HepG2 (cell line): ENCODE measurements around the gene PPP3CB. TPM values are rescaled to one million over a fixed set of nuclear protein-coding genes. Genes with fewer than 3 reads are reported as not detected.

ENCODE experiments used
- ATAC-seq: fragments of 200-7000 bp; cut with Tn5 transposase; 3 replicates; pipeline ENCODE4 v1.9.1; 2020; ENCODE audit warnings: mild to moderate bottlenecking, moderate library complexity
- BruUV-seq: library from RNA; stranded (reverse); fragments of 400-500 nt; replicated peaks from 2 replicates; lab custom pipeline; 2021; lab: Mats Ljungman, UMichigan
- CTCF ChIA-PET: fragments of 300-600 bp; formaldehyde crosslinking; extraction: SDS; loops from one replicate; lab custom pipeline; 2021; ENCODE audit warnings: low total read pairs, inconsistent platforms, low intra/inter-chr PET ratio; lab: Yijun Ruan, JAX
- POLR2A ChIA-PET: fragments of 350-600 bp; sonication (Branson Sonifier 250); formaldehyde crosslinking; loops from one replicate; lab custom pipeline; 2020; ENCODE audit warnings: antibody characterized with exemption, inconsistent platforms; lab: Yijun Ruan, JAX
- DNase-seq: peaks from one replicate; pipeline ENCODE4 v3.0.0-alpha.2; 2015; ENCODE audit warnings: low spot score
- FAIRE-seq: peaks from 3 replicates; lab custom pipeline; 2011; peaks lifted over from hg19 to GRCh38; lab: Jason Lieb, UNC
- H2AFZ ChIP-seq: one replicate; pipeline ENCODE4 v1.6.1; 2011; ENCODE audit warnings: low read length, inconsistent platforms
- H3K27ac ChIP-seq: fragments of 300-600 bp; 3 replicates; pipeline ENCODE4 v1.8.0; 2011; ENCODE audit warnings: mixed run types, mild to moderate bottlenecking, mixed read lengths, low read length, inconsistent platforms; ENCODE audit not compliant: insufficient read depth; ENCODE audit errors: extremely low read length
- H3K27me3 ChIP-seq, 2 experiments: fragments of 200-600 bp in 1 of 2; 2 replicates in 1 of 2; 3 replicates in 1 of 2; pipeline versions ENCODE4 v1.6.0 to v1.8.0; 2011; ENCODE audit warnings: low read length in 2 of 2, mild to moderate bottlenecking in 2 of 2, moderate library complexity in 2 of 2, inconsistent platforms in 1 of 2; ENCODE audit not compliant: insufficient read depth in 2 of 2, control insufficient read depth in 1 of 2
- H3K36me3 ChIP-seq, 2 experiments: fragments of 200-600 bp in 1 of 2; replicated peaks in 1 of 2; 2 replicates in 1 of 2; 3 replicates in 1 of 2; pipeline versions ENCODE4 v1.5.1 to v1.8.0; 2011; ENCODE audit warnings: low read length in 2 of 2, inconsistent platforms in 1 of 2; ENCODE audit not compliant: insufficient read depth in 2 of 2, control insufficient read depth in 1 of 2
- H3K4me1 ChIP-seq: 2 replicates; pipeline ENCODE4 v1.5.1; 2012; ENCODE audit warnings: low read length, inconsistent platforms; ENCODE audit not compliant: insufficient read depth
- H3K4me2 ChIP-seq: 2 replicates; pipeline ENCODE4 v1.6.0; 2011; ENCODE audit warnings: low read depth, low read length, inconsistent platforms
- H3K4me3 ChIP-seq, 3 experiments: fragments of 200-600 bp in 1 of 3; sonication (generic), shearing (Covaris generic) in 1 of 3; replicated peaks in 1 of 3; 2 replicates each; pipeline ENCODE4 v1.5.1; 2011 to 2016; ENCODE audit warnings: low read length in 3 of 3, inconsistent platforms in 2 of 3, low read depth in 2 of 3, mild to moderate bottlenecking in 2 of 3, control low read depth in 1 of 3, mixed read lengths in 1 of 3; ENCODE audit not compliant: insufficient read depth in 1 of 3
- H3K79me2 ChIP-seq: one replicate; pipeline ENCODE4 v1.6.1; 2011; ENCODE audit warnings: low read length, inconsistent platforms; ENCODE audit not compliant: insufficient read depth
- H3K9ac ChIP-seq: 2 replicates; pipeline ENCODE4 v1.6.0; 2011; ENCODE audit warnings: mild to moderate bottlenecking, low read depth, low read length, inconsistent platforms; ENCODE audit not compliant: insufficient read depth
- H3K9me3 ChIP-seq: 2 replicates; pipeline ENCODE4 v1.5.1; 2012; ENCODE audit warnings: mild to moderate bottlenecking, low read length
- H4K20me1 ChIP-seq: 2 replicates; pipeline ENCODE4 v1.6.0; 2011; ENCODE audit warnings: inconsistent platforms, mild to moderate bottlenecking, low read length, moderate library complexity; ENCODE audit not compliant: insufficient read depth
- MBD4 ChIP-seq: IDR thresholded peaks from 2 replicates; pipeline ENCODE4 v1.6.1; 2012; ENCODE audit warnings: low read length, inconsistent platforms, borderline replicate concordance
- NRL ChIP-seq: sonication (generic); formaldehyde crosslinking; IDR thresholded peaks from 2 replicates; pipeline ENCODE4 v1.5.0; 2020; ENCODE audit warnings: missing genetic modification reagents, mild to moderate bottlenecking, moderate library complexity, borderline replicate concordance
- SIN3A ChIP-seq: IDR thresholded peaks from 2 replicates; pipeline ENCODE4 v1.6.1; 2011; ENCODE audit warnings: low read depth, mild to moderate bottlenecking, control low read depth, low read length, borderline replicate concordance
- TOE1 ChIP-seq: sonication (generic); formaldehyde crosslinking; IDR thresholded peaks from 2 replicates; pipeline ENCODE4 v1.4.0; 2020; ENCODE audit warnings: mild to moderate bottlenecking, missing genetic modification reagents
- ZNF234 ChIP-seq: sonication (generic); formaldehyde crosslinking; conservative IDR thresholded peaks from 2 replicates; pipeline ENCODE4 v1.5.1; 2020; ENCODE audit warnings: mild to moderate bottlenecking, missing genetic modification reagents
- ZNF747 ChIP-seq: sonication (generic); formaldehyde crosslinking; IDR thresholded peaks from 2 replicates; pipeline ENCODE4 v1.8.1; 2023; ENCODE audit warnings: missing genetic modification reagents, mild to moderate bottlenecking, borderline replicate concordance
- WGBS: methylation state at CpG from one replicate; pipeline ENCODE4 v1.1.6; 2017; ENCODE audit warnings: low lambda C conversion rate; 5-methylcytosine and 5-hydroxymethylcytosine counted together
- in situ Hi-C: cut with HindIII; loops from 2 replicates; pipeline ENCODE4 v1.10.0; 2017; ENCODE audit warnings: low pct_unique_long_range_greater_than_20kb; ENCODE audit not compliant: extremely low pct_ligation_motif_present
- intact Hi-C: fragments of 100-400 bp; cut with micrococcal nuclease; formaldehyde crosslinking; loops from one replicate; pipeline ENCODE4 v1.10.0; 2022; ENCODE audit not compliant: unreplicated experiment
- polyA plus RNA-seq, 8 experiments: library from polyadenylated mRNA; depleted of rRNA in 3 of 8; stranded (reverse) in 7 of 8; unstranded in 1 of 8; fragments of >200 nt; fragmentation: Illumina TruSeq in 4 of 8; extraction: Trizol in 4 of 8; gene quantifications; 2 replicates each; pipeline versions ENCODE4 v1.2.1 to v1.2.3, GENCODE V29; 2011 to 2016; ENCODE audit warnings: low read depth in 4 of 8, missing spikeins in 1 of 8, mixed read lengths in 1 of 8; ENCODE audit not compliant: insufficient read depth in 1 of 8
- total RNA-seq, 5 experiments: library from RNA; depleted of rRNA; stranded (reverse); fragments of >200 nt; fragmentation: Illumina TruSeq; extraction: Trizol; gene quantifications; 2 replicates each; pipeline ENCODE4 v1.2.3, GENCODE V29; 2016; ENCODE audit warnings: low read depth in 1 of 5
- TF ChIP-seq, protein P1 (sequence below): sonication (generic); formaldehyde crosslinking; IDR thresholded peaks from 2 replicates; pipeline ENCODE4 v1.8.1; 2022; ENCODE audit warnings: low read depth, mild to moderate bottlenecking, missing genetic modification reagents
- TF ChIP-seq, protein P2 (sequence below): sonication (generic); formaldehyde crosslinking; IDR thresholded peaks from 2 replicates; pipeline ENCODE4 v1.4.0; 2020; ENCODE audit warnings: mild to moderate bottlenecking, missing genetic modification reagents
- TF ChIP-seq, protein P3 (sequence below): IDR thresholded peaks from 2 replicates; pipeline ENCODE4 v1.6.1; 2016; ENCODE audit warnings: missing compliant biosample characterization, missing genetic modification reagents, borderline replicate concordance
- TF ChIP-seq, protein P4 (sequence below): sonication (generic); formaldehyde crosslinking; IDR thresholded peaks from 2 replicates; pipeline ENCODE4 v1.5.0; 2020; ENCODE audit warnings: missing genetic modification reagents
- TF ChIP-seq, protein P5 (sequence below): IDR thresholded peaks from 2 replicates; pipeline ENCODE4 v1.6.1; 2016

PPP3CB gene
- total and polyA plus RNA-seq, 2 of the 13 experiments (the other 11 are each of a cell fraction or from before 2014, with no cell fraction given), result 8.7 to 11.4 TPM

DNA sequence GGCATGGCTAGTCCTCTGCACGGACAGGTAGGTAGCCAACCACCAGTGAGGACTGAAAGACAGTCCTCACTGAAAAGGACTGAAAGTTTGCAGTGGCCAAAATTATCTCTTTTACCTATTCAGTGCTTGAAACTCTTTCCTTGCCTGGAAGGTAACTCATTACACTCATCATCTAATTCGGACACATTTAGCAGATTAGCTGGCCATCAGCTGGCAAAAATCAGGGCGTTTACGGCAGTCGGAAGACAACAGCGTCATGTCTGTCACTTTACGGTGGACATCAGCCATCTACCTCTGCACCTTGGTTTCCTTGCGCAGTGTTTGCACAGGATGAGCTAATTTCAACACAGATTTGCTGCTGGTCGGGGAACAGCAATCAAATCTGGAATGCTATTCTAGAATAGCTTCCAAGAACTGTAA, 82.7 kb downstream of the PPP3CB start:
- in situ Hi-C loops, result no loop called here
- Histone ChIP-seq H4K20me1 (peaks cover 14% of the 10 kb centered on the region; the same call in 1 of the 2 replicates), H3K9ac (peak overlapping the region; percentile 98), H3K79me2 (peaks cover 47% of the 10 kb centered on the region), H3K9me3 (no peaks in the 10 kb centered on the region), H3K27me3 (no peaks in the 10 kb centered on the region; a peak in 1 of 5 replicates), H3K4me1 (peaks cover 60% of the 10 kb centered on the region), H3K27ac (peak overlapping the region; percentile 99), H3K36me3 (no peaks in the 10 kb centered on the region; a peak in 1 of 5 replicates), H3K4me2 (peak overlapping the region; percentile 73), H3K4me3 (peak overlapping the region; percentile 64 to 100 (median 89)), H2AFZ (no peak overlapping the region)
- BruUV-seq, result no TSS peak
- ChIA-PET POLR2A (interaction anchor here (1.0 to 2.1 kb wide), 8 partner anchors 10 to 428 kb away, joined by 3 to 13 read pairs (median 6); partner anchors contain the start of genes CFAP70, DNAJC9, MRPS16 and PPP3CB), CTCF (no interaction called here)
- 0% methylated on average over 9 of the region's 9 CpGs for WGBS
- intact Hi-C loops, result loop anchor here (5.0 kb wide), 2 partner anchors 214 to 229 kb away; partner anchors contain the start of gene MYOZ1
- ATAC-seq (peak; percentile 73), DNase-seq (peak; percentile 81), FAIRE-seq (peak; percentile 30)
- TF ChIP-seq NRL (CRISPR knock-in tag) (no peak), MBD4 (no peak), ZNF234 (CRISPR knock-in tag) (no peak), SIN3A (peak; percentile 15; the same call in 1 of the 2 replicates), ZNF747 (CRISPR knock-in tag) (0 out of 2 replicates have a peak, but pooled peaks have one; percentile 77), TOE1 (CRISPR knock-in tag) (no peak)
- TF ChIP-seq, protein P1, sequence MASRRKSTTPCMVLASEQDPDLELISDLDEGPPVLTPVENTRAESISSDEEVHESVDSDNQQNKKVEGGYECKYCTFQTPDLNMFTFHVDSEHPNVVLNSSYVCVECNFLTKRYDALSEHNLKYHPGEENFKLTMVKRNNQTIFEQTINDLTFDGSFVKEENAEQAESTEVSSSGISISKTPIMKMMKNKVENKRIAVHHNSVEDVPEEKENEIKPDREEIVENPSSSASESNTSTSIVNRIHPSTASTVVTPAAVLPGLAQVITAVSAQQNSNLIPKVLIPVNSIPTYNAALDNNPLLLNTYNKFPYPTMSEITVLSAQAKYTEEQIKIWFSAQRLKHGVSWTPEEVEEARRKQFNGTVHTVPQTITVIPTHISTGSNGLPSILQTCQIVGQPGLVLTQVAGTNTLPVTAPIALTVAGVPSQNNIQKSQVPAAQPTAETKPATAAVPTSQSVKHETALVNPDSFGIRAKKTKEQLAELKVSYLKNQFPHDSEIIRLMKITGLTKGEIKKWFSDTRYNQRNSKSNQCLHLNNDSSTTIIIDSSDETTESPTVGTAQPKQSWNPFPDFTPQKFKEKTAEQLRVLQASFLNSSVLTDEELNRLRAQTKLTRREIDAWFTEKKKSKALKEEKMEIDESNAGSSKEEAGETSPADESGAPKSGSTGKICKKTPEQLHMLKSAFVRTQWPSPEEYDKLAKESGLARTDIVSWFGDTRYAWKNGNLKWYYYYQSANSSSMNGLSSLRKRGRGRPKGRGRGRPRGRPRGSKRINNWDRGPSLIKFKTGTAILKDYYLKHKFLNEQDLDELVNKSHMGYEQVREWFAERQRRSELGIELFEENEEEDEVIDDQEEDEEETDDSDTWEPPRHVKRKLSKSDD (CRISPR knock-in tag), result peak; percentile 42; the same call in 1 of the 2 replicates
- TF ChIP-seq, protein P2, sequence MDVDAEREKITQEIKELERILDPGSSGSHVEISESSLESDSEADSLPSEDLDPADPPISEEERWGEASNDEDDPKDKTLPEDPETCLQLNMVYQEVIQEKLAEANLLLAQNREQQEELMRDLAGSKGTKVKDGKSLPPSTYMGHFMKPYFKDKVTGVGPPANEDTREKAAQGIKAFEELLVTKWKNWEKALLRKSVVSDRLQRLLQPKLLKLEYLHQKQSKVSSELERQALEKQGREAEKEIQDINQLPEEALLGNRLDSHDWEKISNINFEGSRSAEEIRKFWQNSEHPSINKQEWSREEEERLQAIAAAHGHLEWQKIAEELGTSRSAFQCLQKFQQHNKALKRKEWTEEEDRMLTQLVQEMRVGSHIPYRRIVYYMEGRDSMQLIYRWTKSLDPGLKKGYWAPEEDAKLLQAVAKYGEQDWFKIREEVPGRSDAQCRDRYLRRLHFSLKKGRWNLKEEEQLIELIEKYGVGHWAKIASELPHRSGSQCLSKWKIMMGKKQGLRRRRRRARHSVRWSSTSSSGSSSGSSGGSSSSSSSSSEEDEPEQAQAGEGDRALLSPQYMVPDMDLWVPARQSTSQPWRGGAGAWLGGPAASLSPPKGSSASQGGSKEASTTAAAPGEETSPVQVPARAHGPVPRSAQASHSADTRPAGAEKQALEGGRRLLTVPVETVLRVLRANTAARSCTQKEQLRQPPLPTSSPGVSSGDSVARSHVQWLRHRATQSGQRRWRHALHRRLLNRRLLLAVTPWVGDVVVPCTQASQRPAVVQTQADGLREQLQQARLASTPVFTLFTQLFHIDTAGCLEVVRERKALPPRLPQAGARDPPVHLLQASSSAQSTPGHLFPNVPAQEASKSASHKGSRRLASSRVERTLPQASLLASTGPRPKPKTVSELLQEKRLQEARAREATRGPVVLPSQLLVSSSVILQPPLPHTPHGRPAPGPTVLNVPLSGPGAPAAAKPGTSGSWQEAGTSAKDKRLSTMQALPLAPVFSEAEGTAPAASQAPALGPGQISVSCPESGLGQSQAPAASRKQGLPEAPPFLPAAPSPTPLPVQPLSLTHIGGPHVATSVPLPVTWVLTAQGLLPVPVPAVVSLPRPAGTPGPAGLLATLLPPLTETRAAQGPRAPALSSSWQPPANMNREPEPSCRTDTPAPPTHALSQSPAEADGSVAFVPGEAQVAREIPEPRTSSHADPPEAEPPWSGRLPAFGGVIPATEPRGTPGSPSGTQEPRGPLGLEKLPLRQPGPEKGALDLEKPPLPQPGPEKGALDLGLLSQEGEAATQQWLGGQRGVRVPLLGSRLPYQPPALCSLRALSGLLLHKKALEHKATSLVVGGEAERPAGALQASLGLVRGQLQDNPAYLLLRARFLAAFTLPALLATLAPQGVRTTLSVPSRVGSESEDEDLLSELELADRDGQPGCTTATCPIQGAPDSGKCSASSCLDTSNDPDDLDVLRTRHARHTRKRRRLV (CRISPR knock-in tag), result no peak
- TF ChIP-seq, protein P3, sequence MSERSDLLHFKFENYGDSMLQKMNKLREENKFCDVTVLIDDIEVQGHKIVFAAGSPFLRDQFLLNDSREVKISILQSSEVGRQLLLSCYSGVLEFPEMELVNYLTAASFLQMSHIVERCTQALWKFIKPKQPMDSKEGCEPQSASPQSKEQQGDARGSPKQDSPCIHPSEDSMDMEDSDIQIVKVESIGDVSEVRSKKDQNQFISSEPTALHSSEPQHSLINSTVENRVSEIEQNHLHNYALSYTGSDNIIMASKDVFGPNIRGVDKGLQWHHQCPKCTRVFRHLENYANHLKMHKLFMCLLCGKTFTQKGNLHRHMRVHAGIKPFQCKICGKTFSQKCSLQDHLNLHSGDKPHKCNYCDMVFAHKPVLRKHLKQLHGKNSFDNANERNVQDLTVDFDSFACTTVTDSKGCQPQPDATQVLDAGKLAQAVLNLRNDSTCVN (CRISPR knock-in tag), result peak; percentile 95
- TF ChIP-seq, protein P4, sequence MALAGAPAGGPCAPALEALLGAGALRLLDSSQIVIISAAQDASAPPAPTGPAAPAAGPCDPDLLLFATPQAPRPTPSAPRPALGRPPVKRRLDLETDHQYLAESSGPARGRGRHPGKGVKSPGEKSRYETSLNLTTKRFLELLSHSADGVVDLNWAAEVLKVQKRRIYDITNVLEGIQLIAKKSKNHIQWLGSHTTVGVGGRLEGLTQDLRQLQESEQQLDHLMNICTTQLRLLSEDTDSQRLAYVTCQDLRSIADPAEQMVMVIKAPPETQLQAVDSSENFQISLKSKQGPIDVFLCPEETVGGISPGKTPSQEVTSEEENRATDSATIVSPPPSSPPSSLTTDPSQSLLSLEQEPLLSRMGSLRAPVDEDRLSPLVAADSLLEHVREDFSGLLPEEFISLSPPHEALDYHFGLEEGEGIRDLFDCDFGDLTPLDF (CRISPR knock-in tag), result no peak
- TF ChIP-seq, protein P5, sequence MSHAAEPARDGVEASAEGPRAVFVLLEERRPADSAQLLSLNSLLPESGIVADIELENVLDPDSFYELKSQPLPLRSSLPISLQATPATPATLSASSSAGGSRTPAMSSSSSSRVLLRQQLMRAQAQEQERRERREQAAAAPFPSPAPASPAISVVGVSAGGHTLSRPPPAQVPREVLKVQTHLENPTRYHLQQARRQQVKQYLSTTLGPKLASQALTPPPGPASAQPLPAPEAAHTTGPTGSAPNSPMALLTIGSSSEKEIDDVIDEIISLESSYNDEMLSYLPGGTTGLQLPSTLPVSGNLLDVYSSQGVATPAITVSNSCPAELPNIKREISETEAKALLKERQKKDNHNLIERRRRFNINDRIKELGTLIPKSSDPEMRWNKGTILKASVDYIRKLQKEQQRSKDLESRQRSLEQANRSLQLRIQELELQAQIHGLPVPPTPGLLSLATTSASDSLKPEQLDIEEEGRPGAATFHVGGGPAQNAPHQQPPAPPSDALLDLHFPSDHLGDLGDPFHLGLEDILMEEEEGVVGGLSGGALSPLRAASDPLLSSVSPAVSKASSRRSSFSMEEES (CRISPR knock-in tag), result no peak
